Effector memory CD4-positive, alpha-beta T cell (primary cell): ENCODE measurements around the gene PCCA.
"Not testable (repeated sequence)": the region's sequence is repeated elsewhere in the genome, so short reads cannot be mapped to it uniquely, and the experiment has no call there.

Experiments used
- DNase-seq, 3 donors: peaks; one replicate each; pipeline ENCODE4 v3.0.0-alpha.2; 2020
- H3K27ac ChIP-seq: 2 replicates; pipeline ENCODE4 v1.7.0; 2013; ENCODE audit warnings: mild to moderate bottlenecking, low read length, moderate library complexity; ENCODE audit not compliant: insufficient read depth, poor library complexity, severe bottlenecking
- H3K27me3 ChIP-seq: replicated peaks from 2 replicates; pipeline ENCODE4 v1.7.0; 2013; ENCODE audit warnings: mild to moderate bottlenecking, low read length; ENCODE audit not compliant: insufficient read depth, control insufficient read depth, poor library complexity, severe bottlenecking
- H3K36me3 ChIP-seq: 2 replicates; pipeline ENCODE4 v1.7.0; 2013; ENCODE audit warnings: mild to moderate bottlenecking, low read length, moderate library complexity; ENCODE audit not compliant: control insufficient read depth, insufficient read depth
- H3K4me1 ChIP-seq: 2 replicates; pipeline ENCODE4 v1.7.0; 2013; ENCODE audit warnings: low read length, mild to moderate bottlenecking; ENCODE audit not compliant: control insufficient read depth, insufficient read depth, poor library complexity, severe bottlenecking
- H3K4me3 ChIP-seq: 2 replicates; pipeline ENCODE4 v1.7.0; 2013; ENCODE audit warnings: low read length, low read depth, mild to moderate bottlenecking; ENCODE audit not compliant: insufficient read depth, poor library complexity, severe bottlenecking
- H3K9me3 ChIP-seq: 2 replicates; pipeline ENCODE4 v1.7.0; 2013; ENCODE audit warnings: mild to moderate bottlenecking, low read length, moderate library complexity; ENCODE audit not compliant: control insufficient read depth

Gene PCCA

DNA sequence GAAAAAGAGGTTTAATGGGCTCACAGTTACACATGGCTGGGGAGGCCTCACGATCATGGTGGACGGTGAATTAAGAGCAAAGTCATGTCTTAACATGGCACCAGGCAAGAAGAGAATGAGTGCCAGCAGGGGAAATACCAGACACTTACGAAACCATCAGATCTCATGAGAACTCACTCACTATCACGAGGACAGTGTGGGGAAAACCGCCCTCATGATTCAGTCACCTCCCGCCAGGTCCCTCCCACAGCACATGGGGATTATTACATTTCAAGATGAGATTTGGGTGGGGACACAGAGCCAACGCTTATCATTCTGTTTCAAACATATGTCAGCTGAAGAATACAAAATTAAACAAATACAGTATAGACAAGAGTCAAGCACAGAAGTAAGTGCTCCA, 165.1 kb downstream of the PCCA start:
- no peak for DNase-seq
- Histone ChIP-seq H3K27ac (no peak overlapping the region), H3K9me3 (no peaks in the 10 kb centered on the region), H3K27me3 (no peaks in the 10 kb centered on the region), H3K4me1 (no peaks in the 10 kb centered on the region), H3K4me3 (no peak overlapping the region), H3K36me3 (no peaks in the 10 kb centered on the region)

DNA sequence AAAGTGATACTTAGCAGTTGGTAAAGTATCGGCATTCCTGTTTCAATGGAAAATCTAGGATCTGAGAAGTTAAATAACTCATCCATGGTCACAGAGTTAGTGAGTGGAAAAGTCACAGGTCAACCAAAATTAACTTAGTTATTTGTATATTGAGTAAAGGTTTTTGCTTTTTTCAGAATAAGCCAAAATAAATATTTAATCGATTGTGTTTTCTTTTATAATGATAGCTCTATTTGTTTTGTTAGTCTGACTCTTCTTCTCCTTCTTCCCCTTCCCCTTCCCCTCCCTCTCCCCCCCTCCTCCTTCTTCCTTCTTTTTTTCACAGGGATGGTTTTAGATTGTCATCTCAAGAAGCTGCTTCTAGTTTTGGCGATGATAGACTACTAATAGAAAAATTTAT, 173.5 kb downstream of the PCCA start:
- no peak for DNase-seq
- Histone ChIP-seq H3K4me1 (no peaks in the 10 kb centered on the region), H3K9me3 (no peaks in the 10 kb centered on the region), H3K27ac (no peak overlapping the region), H3K4me3 (no peak overlapping the region), H3K27me3 (no peaks in the 10 kb centered on the region), H3K36me3 (no peaks in the 10 kb centered on the region)

DNA sequence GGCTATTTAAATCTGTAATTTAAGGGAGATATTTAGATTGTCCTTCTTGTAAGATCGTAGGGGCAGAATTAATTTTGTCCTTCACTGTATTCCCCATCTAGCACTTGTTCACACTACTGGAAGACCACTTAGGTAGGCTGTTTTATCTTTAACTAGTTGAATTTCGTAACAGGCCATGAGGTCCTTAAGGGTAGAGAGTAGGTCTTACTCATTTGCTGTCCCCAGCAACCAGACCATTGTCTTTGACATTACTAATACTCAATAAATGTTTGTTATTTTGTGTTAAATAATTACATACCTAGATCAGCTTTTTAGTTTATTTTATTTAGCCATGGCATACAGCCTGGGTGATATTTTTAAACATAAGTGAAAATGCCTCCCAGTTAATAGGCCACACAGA, 177.1 kb downstream of the PCCA start:
- H3K36me3 ChIP-seq, result no peaks in the 10 kb centered on the region
- no peaks in the 10 kb centered on the region for H3K4me1 ChIP-seq
- no peaks in the 10 kb centered on the region for H3K9me3 ChIP-seq
- H3K27ac ChIP-seq, result no peak overlapping the region
- DNase-seq, result no peak
- H3K4me3 ChIP-seq, result no peak overlapping the region
- no peaks in the 10 kb centered on the region for H3K27me3 ChIP-seq

DNA sequence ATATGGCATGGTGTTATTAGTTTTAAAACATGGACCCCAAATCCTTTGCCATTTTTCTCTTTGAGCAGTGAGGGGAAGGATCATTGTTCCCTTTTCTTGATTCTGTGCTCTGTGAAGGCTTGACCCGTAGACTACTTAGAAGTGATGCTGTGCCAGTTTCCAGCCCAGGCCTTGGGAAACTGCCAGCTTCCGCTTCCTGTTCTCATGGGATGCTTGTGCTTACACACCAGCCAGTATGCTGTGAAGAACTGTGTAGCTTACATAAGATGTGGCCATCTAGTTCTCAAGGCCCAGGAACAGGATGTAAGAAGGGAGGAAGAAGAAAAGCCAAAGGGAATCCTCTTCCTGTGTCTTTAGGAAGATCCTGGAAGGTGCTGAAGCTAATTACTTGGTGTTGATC, 180.9 kb downstream of the PCCA start:
- peaks cover 3% of the 10 kb centered on the region for H3K36me3 ChIP-seq
- no peaks in the 10 kb centered on the region for H3K9me3 ChIP-seq
- H3K27ac ChIP-seq, result no peak overlapping the region
- H3K4me1 ChIP-seq, result no peaks in the 10 kb centered on the region
- H3K4me3 ChIP-seq, result no peak overlapping the region
- DNase-seq, result no peak
- no peaks in the 10 kb centered on the region for H3K27me3 ChIP-seq

DNA sequence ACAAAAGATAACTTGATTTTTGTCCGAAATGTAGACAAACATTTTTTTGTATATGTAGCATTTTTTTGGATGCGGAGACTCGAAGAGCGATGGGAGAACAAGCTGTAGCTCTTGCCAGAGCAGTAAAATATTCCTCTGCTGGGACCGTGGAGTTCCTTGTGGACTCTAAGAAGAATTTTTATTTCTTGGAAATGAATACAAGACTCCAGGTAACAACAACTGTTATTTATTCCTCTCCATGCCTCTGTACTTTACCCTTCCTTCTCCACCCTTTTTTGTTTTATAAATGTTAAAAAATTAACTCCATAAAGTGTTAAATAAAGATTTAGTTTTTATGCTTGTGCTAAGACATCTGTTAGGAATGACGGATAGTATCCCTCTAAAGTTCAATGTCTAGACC, 184.2 kb downstream of the PCCA start:
- no peak overlapping the region for H3K4me3 ChIP-seq
- no peak overlapping the region for H3K27ac ChIP-seq
- H3K9me3 ChIP-seq, result no peaks in the 10 kb centered on the region
- H3K27me3 ChIP-seq, result no peaks in the 10 kb centered on the region
- DNase-seq, result no peak
- no peaks in the 10 kb centered on the region for H3K4me1 ChIP-seq
- peaks cover 3% of the 10 kb centered on the region for H3K36me3 ChIP-seq

DNA sequence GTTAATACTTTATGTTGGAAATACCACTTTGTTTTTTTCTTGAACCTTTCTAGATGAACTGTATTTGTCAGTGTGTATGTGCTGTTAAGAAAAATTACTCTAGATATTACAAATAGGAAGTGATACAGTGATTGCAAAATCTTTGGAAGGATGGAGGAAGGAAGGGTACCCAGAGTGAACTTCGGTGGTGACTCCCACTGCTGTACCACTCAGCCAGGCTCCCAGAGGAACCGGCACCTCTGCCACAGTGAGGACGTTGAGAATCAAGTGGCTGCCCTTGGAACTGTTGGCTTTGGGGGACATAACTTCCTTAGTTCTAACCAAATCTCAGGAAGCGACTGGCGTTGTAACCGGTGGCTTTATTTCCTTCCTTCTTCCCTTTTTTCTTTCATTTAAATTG, 184.7 kb downstream of the PCCA start:
- Histone ChIP-seq H3K27me3 (no peaks in the 10 kb centered on the region), H3K4me1 (no peaks in the 10 kb centered on the region), H3K9me3 (no peaks in the 10 kb centered on the region), H3K4me3 (no peak overlapping the region), H3K36me3 (peaks cover 3% of the 10 kb centered on the region), H3K27ac (no peak overlapping the region)
- DNase-seq, result no peak

DNA sequence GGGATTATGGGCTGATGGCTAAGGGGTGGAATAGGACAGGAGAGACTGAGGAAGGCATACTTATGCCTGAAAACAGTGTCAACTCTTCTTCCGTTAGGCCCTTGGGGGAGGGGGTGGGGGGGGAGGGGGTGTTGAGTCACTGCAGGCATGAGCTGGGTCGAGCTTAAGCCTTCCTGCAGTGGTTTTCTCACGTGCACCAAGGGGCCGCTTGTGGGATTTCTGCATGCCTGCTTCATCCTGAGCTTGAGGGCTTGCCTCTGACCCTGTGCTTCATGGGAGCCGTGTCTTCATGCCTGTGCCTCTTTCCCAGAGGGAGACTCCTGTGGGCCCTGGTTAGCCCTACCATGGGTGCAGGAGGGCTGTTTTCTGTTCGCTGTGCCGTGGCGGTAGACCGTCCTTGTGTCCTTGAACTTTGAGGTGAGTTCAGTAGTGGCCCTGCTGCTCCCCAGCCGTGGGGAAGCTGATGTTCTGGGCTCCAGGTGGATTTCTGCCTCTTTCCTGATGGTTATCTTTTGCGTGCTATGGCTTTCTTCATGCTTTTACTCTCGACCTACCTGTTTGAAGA, 186.1 kb downstream of the PCCA start:
- H3K4me1 ChIP-seq, result no peaks in the 10 kb centered on the region
- H3K9me3 ChIP-seq, result no peaks in the 10 kb centered on the region
- H3K27ac ChIP-seq, result no peak overlapping the region
- H3K36me3 ChIP-seq, result peaks cover 3% of the 10 kb centered on the region
- no peaks in the 10 kb centered on the region for H3K27me3 ChIP-seq
- H3K4me3 ChIP-seq, result no peak overlapping the region
- DNase-seq, result no peak

DNA sequence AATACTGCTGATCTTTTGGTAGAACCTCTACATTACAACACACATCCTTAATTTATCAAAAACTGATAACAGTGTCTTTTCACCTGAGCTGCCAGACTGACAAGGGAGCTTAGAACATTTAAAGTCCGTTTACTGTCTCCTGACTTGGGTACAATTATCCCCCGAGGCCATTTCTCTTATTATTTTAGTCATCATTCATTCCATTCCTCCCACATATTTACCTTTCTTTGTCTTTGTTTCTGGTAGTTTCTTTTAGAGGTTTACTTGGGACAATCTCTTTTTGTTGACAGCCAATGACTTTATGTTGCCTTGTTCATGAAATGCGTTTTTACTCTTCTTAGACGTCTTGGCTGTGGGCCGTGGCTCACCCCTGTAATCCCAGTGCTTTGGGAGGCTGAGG, 186.9 kb downstream of the PCCA start:
- H3K9me3 ChIP-seq, result no peaks in the 10 kb centered on the region
- H3K27ac ChIP-seq, result no peak overlapping the region
- no peak for DNase-seq
- peaks cover 3% of the 10 kb centered on the region for H3K36me3 ChIP-seq
- H3K27me3 ChIP-seq, result no peaks in the 10 kb centered on the region
- H3K4me3 ChIP-seq, result no peak overlapping the region
- H3K4me1 ChIP-seq, result no peaks in the 10 kb centered on the region

DNA sequence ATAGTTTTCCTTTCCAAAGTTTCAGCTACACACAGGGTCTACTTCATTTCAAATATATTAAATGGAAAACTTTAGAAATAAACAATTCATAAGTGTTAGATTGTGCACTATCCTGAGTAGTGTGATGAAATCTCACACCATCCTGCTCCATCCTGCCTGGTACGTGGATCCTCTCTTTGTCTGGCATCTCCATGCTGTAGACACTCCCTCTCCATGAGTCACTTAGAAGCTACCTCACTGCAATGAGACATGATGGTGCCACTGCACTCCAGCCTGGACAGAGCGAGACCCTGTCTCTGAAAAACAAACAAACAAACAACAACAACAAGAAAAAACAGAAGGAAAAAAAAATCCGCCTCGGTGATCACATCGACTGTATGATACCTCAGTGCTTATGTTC, 191.8 kb downstream of the PCCA start:
- Histone ChIP-seq H3K27ac (no peak overlapping the region), H3K9me3 (no peaks in the 10 kb centered on the region), H3K4me3 (no peak overlapping the region), H3K36me3 (no peaks in the 10 kb centered on the region), H3K4me1 (no peaks in the 10 kb centered on the region), H3K27me3 (no peaks in the 10 kb centered on the region)
- no peak for DNase-seq

DNA sequence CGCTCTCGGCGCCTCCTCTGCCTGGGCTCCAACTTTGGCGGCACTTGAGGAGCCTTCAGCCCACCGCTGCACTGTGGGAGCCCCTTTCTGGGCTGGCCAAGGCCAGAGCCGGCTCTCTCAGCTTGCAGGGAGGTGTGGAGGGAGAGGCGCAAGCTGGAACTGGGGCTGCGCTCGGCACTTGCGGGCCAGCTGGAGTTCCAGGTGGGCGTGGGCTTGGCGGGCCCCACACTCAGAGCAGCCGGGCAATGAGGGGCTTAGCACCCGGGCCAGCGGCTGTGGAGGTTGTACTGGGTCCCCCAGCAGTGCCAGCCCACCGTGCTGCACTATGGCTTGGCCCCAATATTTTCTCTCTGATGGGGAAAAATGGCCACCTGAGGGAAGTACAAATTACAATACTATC, 193.4 kb downstream of the PCCA start:
- not testable (repeated sequence) for H3K36me3 ChIP-seq, H3K27me3 ChIP-seq, H3K4me3 ChIP-seq, H3K27ac ChIP-seq, DNase-seq, H3K4me1 ChIP-seq, H3K9me3 ChIP-seq
